K562 (cell line): ENCODE results near the gene MCC. TPM values are rescaled to one million over a fixed set of nuclear protein-coding genes. Genes with fewer than 3 reads are reported as not detected.

ENCODE experiments used
- ATAC-seq: fragments of 200-7000 bp; cut with Tn5 transposase; 3 replicates; pipeline ENCODE4 v1.9.1; 2020; ENCODE audit warnings: moderate library complexity
- BruUV-seq: library from RNA; stranded (reverse); fragments of 400-500 nt; replicated peaks from 2 replicates; lab custom pipeline; 2021; lab: Mats Ljungman, UMichigan
- CTCF ChIA-PET: fragments of 300-600 bp; formaldehyde crosslinking; extraction: SDS; loops from one replicate; lab custom pipeline; 2021; ENCODE audit warnings: low intra/inter-chr PET ratio; lab: Yijun Ruan, JAX
- POLR2A ChIA-PET: fragments of 300-600, 350-650 bp; sonication (Branson Sonifier 250); formaldehyde crosslinking; extraction: SDS; loops from one replicate; lab custom pipeline; 2021; ENCODE audit warnings: antibody characterized with exemption, inconsistent platforms; lab: Yijun Ruan, JAX
- DNase-seq, 4 experiments: peaks; one replicate each; pipeline versions ENCODE4 v3.0.0 to v3.0.0-alpha.2; 2011 to 2018; ENCODE audit warnings: low spot score in 3 of 4, mixed read lengths in 3 of 4; ENCODE audit errors: extremely low read depth in 1 of 4
- FAIRE-seq: peaks from 2 replicates; lab custom pipeline; 2011; peaks lifted over from hg19 to GRCh38; lab: Jason Lieb, UNC
- H2AFZ ChIP-seq: 2 replicates; pipeline ENCODE4 v1.6.0; 2011; ENCODE audit warnings: low read depth, low read length, control low read depth, inconsistent platforms
- H3K27ac ChIP-seq: fragments of 200-600 bp; 3 replicates; pipeline ENCODE4 v1.8.0; 2011; ENCODE audit warnings: low read depth, mild to moderate bottlenecking, control low read depth, inconsistent platforms, low read length, moderate library complexity, mixed read lengths; ENCODE audit errors: extremely low read depth
- H3K27me3 ChIP-seq, 2 experiments: fragments of 300-600 bp in 1 of 2; 2 replicates in 1 of 2; 3 replicates in 1 of 2; pipeline versions ENCODE4 v1.6.0 to v1.8.0; 2011; ENCODE audit warnings: inconsistent platforms in 2 of 2, low read length in 2 of 2, mild to moderate bottlenecking in 1 of 2, mixed read lengths in 1 of 2, moderate library complexity in 1 of 2; ENCODE audit not compliant: control insufficient read depth in 2 of 2, insufficient read depth in 2 of 2
- H3K36me3 ChIP-seq: fragments of 300-600 bp; 3 replicates; pipeline ENCODE4 v1.8.0; 2011; ENCODE audit warnings: mild to moderate bottlenecking, low read length, inconsistent platforms; ENCODE audit not compliant: control insufficient read depth, insufficient read depth
- H3K4me1 ChIP-seq, 2 experiments: fragments of 200-600 bp in 1 of 2; replicated peaks in 1 of 2; 2 replicates in 1 of 2; 3 replicates in 1 of 2; pipeline versions ENCODE4 v1.5.1 to v1.8.0; 2011; ENCODE audit warnings: inconsistent platforms in 2 of 2, low read length in 2 of 2, mild to moderate bottlenecking in 1 of 2, mixed read lengths in 1 of 2, moderate library complexity in 1 of 2; ENCODE audit not compliant: control insufficient read depth in 2 of 2, insufficient read depth in 2 of 2
- H3K4me2 ChIP-seq: 2 replicates; pipeline ENCODE4 v1.6.1; 2011; ENCODE audit warnings: low read length, control low read depth, inconsistent platforms, mixed read lengths; ENCODE audit not compliant: insufficient read depth
- H3K4me3 ChIP-seq: fragments of 200-600 bp; sonication (generic), shearing (Covaris generic); 2 replicates; pipeline ENCODE4 v1.5.1; 2016; ENCODE audit warnings: control low read depth, inconsistent platforms
- H3K79me2 ChIP-seq: fragments of 200-600 bp; 3 replicates; pipeline ENCODE4 v1.8.0; 2011; ENCODE audit warnings: low read length, inconsistent platforms; ENCODE audit not compliant: control insufficient read depth, insufficient read depth
- H3K9ac ChIP-seq, 2 experiments: 2 replicates each; pipeline versions ENCODE4 v1.6.0 to v1.6.1; 2011; ENCODE audit warnings: low read depth in 2 of 2, low read length in 2 of 2, control low read depth in 1 of 2, inconsistent platforms in 1 of 2, mild to moderate bottlenecking in 1 of 2, mixed read lengths in 1 of 2; ENCODE audit not compliant: insufficient read depth in 1 of 2
- H3K9me1 ChIP-seq: one replicate; pipeline ENCODE4 v1.6.0; 2011; ENCODE audit warnings: inconsistent platforms, mild to moderate bottlenecking, low read length, moderate library complexity; ENCODE audit not compliant: control insufficient read depth, insufficient read depth
- H3K9me3 ChIP-seq: replicated peaks from 2 replicates; pipeline ENCODE4 v1.5.1; 2011; ENCODE audit warnings: low read depth, low read length, inconsistent platforms; ENCODE audit not compliant: control insufficient read depth, insufficient read depth
- H4K20me1 ChIP-seq: replicated peaks from 2 replicates; pipeline ENCODE4 v1.6.1; 2011; ENCODE audit warnings: low read length, inconsistent platforms, mixed read lengths; ENCODE audit not compliant: control insufficient read depth, insufficient read depth
- ASH1L ChIP-seq: fragments of 450-650 bp; IDR thresholded peaks from 2 replicates; pipeline ENCODE4 v1.6.1; 2018; ENCODE audit warnings: borderline replicate concordance, mild to moderate bottlenecking, low read depth; ENCODE audit not compliant: partially characterized antibody
- CHD2 ChIP-seq: IDR thresholded peaks from 2 replicates; pipeline ENCODE4 v1.6.1; 2011; ENCODE audit warnings: low read depth, low read length
- EHMT2 ChIP-seq: fragments of 450-650 bp; IDR thresholded peaks from 2 replicates; pipeline ENCODE4 v1.6.1; 2018; ENCODE audit warnings: antibody characterized with exemption
- EP400 ChIP-seq: fragments of 450-650 bp; IDR thresholded peaks from 2 replicates; pipeline ENCODE4 v1.6.1; 2017; ENCODE audit warnings: antibody characterized with exemption, mild to moderate bottlenecking, moderate library complexity
- EWSR1 ChIP-seq: fragments of 450-650 bp; IDR thresholded peaks from 2 replicates; pipeline ENCODE4 v1.6.1; 2018; ENCODE audit warnings: borderline replicate concordance, mild to moderate bottlenecking, low read depth, moderate library complexity; ENCODE audit not compliant: partially characterized antibody
- IRF2 ChIP-seq: sonication (generic); formaldehyde crosslinking; IDR thresholded peaks from 2 replicates; pipeline ENCODE4 v1.8.1; 2022; ENCODE audit warnings: mild to moderate bottlenecking, missing genetic modification reagents
- MAFF ChIP-seq: IDR thresholded peaks from 2 replicates; pipeline ENCODE4 v1.6.1; 2012; ENCODE audit warnings: low read length, improper control_type of control experiment
- RAD21 ChIP-seq, 2 experiments: fragments of 250-450 bp in 1 of 2; fragments of 450-650 bp in 1 of 2; sonication (Bioruptor Pico) in 1 of 2; formaldehyde crosslinking in 1 of 2; IDR thresholded peaks in 1 of 2; conservative IDR thresholded peaks in 1 of 2; 2 replicates each; pipeline versions ENCODE4 v1.4.0 to v1.8.0; 2020 to 2022; ENCODE audit warnings: mild to moderate bottlenecking in 2 of 2, moderate library complexity in 1 of 2
- SMARCA5 ChIP-seq: fragments of 450-650 bp; IDR thresholded peaks from 2 replicates; pipeline ENCODE4 v1.6.1; 2016
- SMC3 ChIP-seq: conservative IDR thresholded peaks from 2 replicates; pipeline ENCODE4 v1.6.1; 2011; ENCODE audit warnings: low read depth, low read length, improper control_type of control experiment; ENCODE audit not compliant: insufficient read depth
- STAT6 ChIP-seq: sonication (generic); formaldehyde crosslinking; IDR thresholded peaks from 2 replicates; pipeline ENCODE4 v1.8.1; 2023; ENCODE audit warnings: mild to moderate bottlenecking, missing genetic modification reagents
- TCF15 ChIP-seq: fragments of 250-450 bp; sonication (Bioruptor Pico); IDR thresholded peaks from 2 replicates; pipeline ENCODE4 v1.8.0; 2022; ENCODE audit warnings: moderate library complexity, mild to moderate bottlenecking, inconsistent platforms
- TCF7L2 ChIP-seq: fragments of 150-350 bp; IDR thresholded peaks from 2 replicates; pipeline ENCODE4 v1.6.1; 2016; ENCODE audit warnings: low read depth, mild to moderate bottlenecking, low read length, moderate library complexity
- TFAP4 ChIP-seq: sonication (generic); formaldehyde crosslinking; IDR thresholded peaks from 2 replicates; pipeline ENCODE4 v1.8.0; 2022; ENCODE audit warnings: missing genetic modification reagents, mild to moderate bottlenecking, moderate library complexity, borderline replicate concordance
- ZBTB26 ChIP-seq: fragments of 450-650 bp; formaldehyde crosslinking; IDR thresholded peaks from 2 replicates; pipeline ENCODE4 v1.4.0; 2022; ENCODE audit warnings: missing genetic modification characterization
- ZNF354B ChIP-seq: fragments of 250-450 bp; sonication (Bioruptor Pico); IDR thresholded peaks from 2 replicates; pipeline ENCODE4 v1.4.0; 2020
- ZNF561 ChIP-seq: fragments of 450-650 bp; formaldehyde crosslinking; conservative IDR thresholded peaks from 2 replicates; pipeline ENCODE4 v1.4.0; 2020; ENCODE audit warnings: mild to moderate bottlenecking, moderate library complexity
- ZNF778 ChIP-seq: fragments of 450-650 bp; formaldehyde crosslinking; IDR thresholded peaks from 2 replicates; pipeline ENCODE4 v1.4.0; 2020; ENCODE audit warnings: mild to moderate bottlenecking, moderate library complexity
- WGBS: fragments of 100-300 bp; shearing (Covaris generic); methylation state at CpG from one replicate; pipeline ENCODE4 v1.1.6; 2016; ENCODE audit warnings: low coverage, mixed read lengths; ENCODE audit not compliant: insufficient coverage; ENCODE audit errors: missing lambda C conversion rate; 5-methylcytosine and 5-hydroxymethylcytosine counted together
- in situ Hi-C: fragments of 300-500 bp; cut with MboI; formaldehyde crosslinking; loops from 4 replicates; pipeline ENCODE4 v1.15.0; 2018; ENCODE audit warnings: inconsistent platforms, mixed read lengths
- intact Hi-C: fragments of 100-400 bp; cut with micrococcal nuclease; formaldehyde crosslinking; loops from 2 replicates; pipeline ENCODE4 v1.14.2; 2022
- polyA plus RNA-seq, 8 experiments: library from polyadenylated mRNA; depleted of rRNA in 4 of 8; stranded (reverse) in 5 of 8; unstranded in 3 of 8; fragments of >200 nt; fragmentation: Nextera tagmentation in 2 of 8; fragmentation: Illumina TruSeq in 1 of 8; extraction: Ambion mirVana in 2 of 8; extraction: Trizol in 1 of 8; gene quantifications; 2 replicates each; pipeline versions ENCODE4 v1.2.1 to v1.2.3, GENCODE V29; 2011 to 2014; ENCODE audit warnings: inconsistent platforms in 1 of 8, missing spikeins in 1 of 8
- total RNA-seq, 7 experiments: library from RNA; depleted of rRNA in 6 of 7; stranded (reverse); fragments of >200 nt in 6 of 7; fragmentation: Illumina TruSeq in 2 of 7; extraction: Trizol in 2 of 7; gene quantifications; 2 replicates each; pipeline versions ENCODE4 v1.2.1 to v1.2.3, GENCODE V29; 2011 to 2021; ENCODE audit warnings: low replicate concordance in 1 of 7

The MCC gene
- total and polyA plus RNA-seq, 9 of the 15 experiments (the other 6 are each of a cell fraction or from before 2014, with no cell fraction given), result 0.04 to 0.24 (median 0.06) TPM; not detected in 1

GRCh38 chr5:113330533-113331208 is 157.6 kb downstream of the MCC start:
- intact Hi-C loops, result loop anchor here (1.0 kb wide), 1 partner anchor 334 kb away; no protein-coding TSS in a partner anchor
- POLR2A ChIA-PET, result no interaction called here
- no TSS peak for BruUV-seq
- H3K9ac ChIP-seq, result no peak overlapping the region
- H3K4me3 ChIP-seq, result no peak overlapping the region
- FAIRE-seq (no peak), DNase-seq (peak in 3 of 4 experiments; percentile 15 to 19 (median 16)), ATAC-seq (peak; percentile 71; the same call in 2 of the 3 replicates)
- H3K79me2 ChIP-seq, result no peaks in the 10 kb centered on the region
- CTCF ChIA-PET, result no interaction called here
- no peak overlapping the region for H3K27ac ChIP-seq
- H3K27me3 ChIP-seq, result no peaks in the 10 kb centered on the region; a peak in 2 of 5 replicates
- H2AFZ ChIP-seq, result no peak overlapping the region
- H3K9me1 ChIP-seq, result no peaks in the 10 kb centered on the region
- H3K4me1 ChIP-seq, result no peaks in the 10 kb centered on the region
- no peaks in the 10 kb centered on the region for H3K36me3 ChIP-seq
- no peak overlapping the region for H3K4me2 ChIP-seq
- H3K9me3 ChIP-seq, result no peaks in the 10 kb centered on the region
- WGBS, result 3% methylated on average over 4 of the region's 4 CpGs
- no peaks in the 10 kb centered on the region for H4K20me1 ChIP-seq
- in situ Hi-C loops, result no loop called here
- TF ChIP-seq TCF15 (CRISPR knock-in tag), result no peak
- TF ChIP-seq EHMT2, result no peak
- TF ChIP-seq TFAP4, result no peak
- TF ChIP-seq EP400, result no peak
- no peak for TF ChIP-seq ZBTB26 (CRISPR knock-in tag)
- 0 out of 2 replicates have a peak, but pooled peaks have one; percentile 9 for TF ChIP-seq SMC3
- TF ChIP-seq ZNF778 (CRISPR knock-in tag), result no peak
- no peak for TF ChIP-seq ZNF561 (CRISPR knock-in tag)
- no peak for TF ChIP-seq SMARCA5
- TF ChIP-seq ASH1L, result no peak
- no peak for TF ChIP-seq ZNF354B (CRISPR knock-in tag)
- TF ChIP-seq MAFF, result no peak
- no peak for TF ChIP-seq CHD2
- no peak for TF ChIP-seq IRF2 (CRISPR knock-in tag)
- no peak for TF ChIP-seq STAT6 (CRISPR knock-in tag)
- TF ChIP-seq TCF7L2, result no peak
- TF ChIP-seq EWSR1, result no peak
- peak; percentile 27 to 67; a peak in 3 of 4 replicates for TF ChIP-seq RAD21 (CRISPR knock-in tag; conservative IDR thresholded peaks at IDR 0.05 in 1 of 2, IDR thresholded peaks at IDR 0.05 in 1 of 2)
